SHP77 treated with DMSO at 0.1 percent for 48 hours (cell line): ENCODE data around the gene ERP44.

Source experiments
- DNase-seq: peaks from one replicate; lab custom pipeline; 2025; lab: John Stamatoyannopoulos, UW

ERP44 gene

GRCh38 chr9:99936947-99937587, 161.7 kb downstream of the ERP44 start:
- DNase-seq = no peak

- no peak for DNase-seq
These were observed 167.5 kb downstream of the ERP44 start for GRCh38 chr9:99931155-99931840.

- DNase-seq = no peak
These were observed 169.1 kb downstream of the ERP44 start for GRCh38 chr9:99929652-99930051.
